Raji (cell line): Measurements from ENCODE around the gene INHBE.

Source experiments
- POLR2A ChIP-seq: IDR thresholded peaks from 2 replicates; pipeline ENCODE4 v1.6.1; 2011; ENCODE audit warnings: low read depth, low read length, control low read depth; ENCODE audit not compliant: insufficient read depth

The INHBE gene

DNA sequence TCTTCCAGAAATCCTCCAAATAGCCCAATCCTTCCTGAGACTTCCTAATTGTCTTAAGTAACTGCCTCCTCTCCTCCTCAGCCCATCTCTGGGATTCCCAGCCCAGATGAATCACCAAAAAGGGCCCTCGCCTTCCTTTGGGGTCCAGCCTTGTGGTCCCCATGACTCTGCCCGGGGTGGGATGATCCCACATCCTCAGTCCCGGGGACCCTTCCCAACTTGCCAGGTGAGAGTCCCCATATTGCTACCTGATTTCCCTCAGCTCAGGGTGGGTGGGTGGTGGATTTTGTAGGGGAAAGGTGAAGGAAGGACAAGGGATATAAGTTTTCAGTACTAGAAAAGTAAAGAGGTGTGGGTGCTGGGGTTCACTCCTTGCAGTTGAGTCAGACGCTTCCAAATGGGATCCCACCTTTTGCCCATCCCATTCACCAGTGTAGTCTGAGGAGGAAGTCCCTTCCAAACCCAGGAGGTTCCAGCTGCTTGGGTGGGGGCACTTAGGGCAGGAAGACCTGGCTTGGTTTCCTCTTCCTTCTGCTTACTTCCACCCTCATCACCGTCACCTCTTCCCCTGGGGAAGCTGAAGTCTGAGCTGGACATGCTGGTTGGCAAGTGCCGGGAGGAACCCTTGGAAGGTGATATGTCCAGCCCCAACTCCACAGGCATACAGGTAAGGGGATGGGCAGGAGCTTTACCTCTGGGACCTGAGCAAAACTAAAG is 10.1 kb downstream of the INHBE start:
- TF ChIP-seq POLR2A: no peak

GRCh38 chr12:57465747-57466505 is 10.8 kb downstream of the INHBE start:
- TF ChIP-seq POLR2A: no peak

- TF ChIP-seq POLR2A: no peak
These were observed 12.2 kb downstream of the INHBE start for GRCh38 chr12:57467212-57467874.

DNA sequence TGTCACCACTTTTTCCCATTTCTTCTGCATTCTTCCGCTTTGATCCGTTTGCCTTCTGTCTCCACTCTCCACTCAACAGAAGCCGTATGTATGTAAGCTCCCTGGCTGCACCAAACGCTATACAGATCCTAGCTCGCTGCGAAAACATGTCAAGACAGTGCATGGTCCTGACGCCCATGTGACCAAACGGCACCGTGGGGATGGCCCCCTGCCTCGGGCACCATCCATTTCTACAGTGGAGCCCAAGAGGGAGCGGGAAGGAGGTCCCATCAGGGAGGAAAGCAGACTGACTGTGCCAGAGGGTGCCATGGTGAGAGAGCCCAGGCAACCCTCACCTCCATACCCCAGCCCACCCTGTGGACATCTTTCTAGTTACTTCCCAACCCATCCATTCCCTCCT is 12.8 kb downstream of the INHBE start:
- no peak for TF ChIP-seq POLR2A

GRCh38 chr12:57469296-57470164 is 14.4 kb downstream of the INHBE start:
- TF ChIP-seq POLR2A: no peak

- no peak for TF ChIP-seq POLR2A
These were observed 15.3 kb downstream of the INHBE start for GRCh38 chr12:57470286-57470969.

- TF ChIP-seq POLR2A: no peak
These were observed 16.0 kb downstream of the INHBE start for GRCh38 chr12:57470970-57471656.

GRCh38 chr12:57471661-57472060 is 16.6 kb downstream of the INHBE start:
- TF ChIP-seq POLR2A: no peak

- TF ChIP-seq POLR2A: no peak
These were observed 17.3 kb downstream of the INHBE start for GRCh38 chr12:57472391-57472790.

DNA sequence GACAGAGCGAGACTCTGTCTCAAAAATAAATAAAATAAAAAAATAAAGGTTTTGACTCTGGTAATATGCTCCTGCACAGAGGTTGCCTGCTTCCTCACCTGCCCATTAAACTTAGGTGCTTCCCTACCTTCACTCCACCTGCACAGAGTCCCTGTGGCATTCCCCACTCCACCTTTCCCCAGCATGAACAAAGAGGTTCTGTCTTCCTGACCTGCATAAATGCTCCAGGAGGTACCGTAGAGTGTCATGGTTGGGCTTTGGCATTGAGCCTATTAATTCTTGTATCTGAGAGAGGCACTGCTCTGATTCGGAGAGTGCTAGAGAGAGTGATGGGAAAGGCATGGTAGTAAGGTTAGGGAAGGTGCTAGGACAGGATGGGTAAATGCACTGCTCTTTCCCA is 18.3 kb downstream of the INHBE start:
- TF ChIP-seq POLR2A: no peak

DNA sequence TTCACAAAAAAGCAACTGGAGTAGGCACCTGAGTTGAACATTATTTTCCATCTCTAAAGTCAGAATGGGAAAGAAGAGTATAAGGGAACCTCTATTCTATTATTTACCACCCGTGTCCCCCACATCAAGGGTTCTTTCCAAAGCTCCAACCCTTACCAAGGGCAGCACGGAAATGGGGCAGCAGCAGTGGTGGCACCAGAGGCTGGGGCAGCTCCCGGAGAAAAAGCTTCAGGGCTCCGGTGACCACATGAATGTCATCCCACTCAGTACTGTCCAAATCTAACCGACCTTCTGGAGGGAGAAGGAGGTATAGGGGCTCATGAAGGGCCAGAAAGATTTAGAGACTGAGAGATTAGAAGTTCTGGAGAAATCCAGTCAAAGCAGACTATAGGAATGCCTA is 18.8 kb downstream of the INHBE start:
- no peak for TF ChIP-seq POLR2A

GRCh38 chr12:57474430-57474829 is 19.3 kb downstream of the INHBE start:
- TF ChIP-seq POLR2A: no peak

GRCh38 chr12:57474862-57475261 is 19.8 kb downstream of the INHBE start:
- no peak for TF ChIP-seq POLR2A
